Duodenal mucosa (tissue), 2 donors: ENCODE data around the gene MEF2D.

Experiments
- H3K27ac ChIP-seq: one replicate; pipeline ENCODE4 v1.7.0; 2013; ENCODE audit warnings: low read depth, low read length
- H3K27me3 ChIP-seq, 2 donors: one replicate each; pipeline ENCODE4 v1.7.0; 2013; ENCODE audit warnings: low read length in 2 of 2, control low read depth in 1 of 2; ENCODE audit not compliant: insufficient read depth in 2 of 2, control insufficient read depth in 1 of 2
- H3K36me3 ChIP-seq, 2 donors: one replicate each; pipeline ENCODE4 v1.7.0; 2013; ENCODE audit warnings: low read length in 2 of 2, control low read depth in 1 of 2; ENCODE audit not compliant: insufficient read depth in 2 of 2, control insufficient read depth in 1 of 2
- H3K4me1 ChIP-seq, 2 donors: one replicate each; pipeline ENCODE4 v1.7.0; 2013; ENCODE audit warnings: low read length in 2 of 2, control low read depth in 1 of 2; ENCODE audit not compliant: insufficient read depth in 2 of 2, control insufficient read depth in 1 of 2
- H3K4me3 ChIP-seq, 2 donors: one replicate each; pipeline ENCODE4 v1.7.0; 2013; ENCODE audit warnings: low read length in 2 of 2, low read depth in 1 of 2
- H3K9ac ChIP-seq, 2 donors: one replicate each; pipeline ENCODE4 v1.7.0; 2013; ENCODE audit warnings: low read length in 2 of 2, low read depth in 1 of 2
- H3K9me3 ChIP-seq, 2 donors: one replicate each; pipeline ENCODE4 v1.7.0; 2013; ENCODE audit warnings: low read length in 2 of 2, control low read depth in 1 of 2; ENCODE audit not compliant: control insufficient read depth in 1 of 2

MEF2D gene

DNA sequence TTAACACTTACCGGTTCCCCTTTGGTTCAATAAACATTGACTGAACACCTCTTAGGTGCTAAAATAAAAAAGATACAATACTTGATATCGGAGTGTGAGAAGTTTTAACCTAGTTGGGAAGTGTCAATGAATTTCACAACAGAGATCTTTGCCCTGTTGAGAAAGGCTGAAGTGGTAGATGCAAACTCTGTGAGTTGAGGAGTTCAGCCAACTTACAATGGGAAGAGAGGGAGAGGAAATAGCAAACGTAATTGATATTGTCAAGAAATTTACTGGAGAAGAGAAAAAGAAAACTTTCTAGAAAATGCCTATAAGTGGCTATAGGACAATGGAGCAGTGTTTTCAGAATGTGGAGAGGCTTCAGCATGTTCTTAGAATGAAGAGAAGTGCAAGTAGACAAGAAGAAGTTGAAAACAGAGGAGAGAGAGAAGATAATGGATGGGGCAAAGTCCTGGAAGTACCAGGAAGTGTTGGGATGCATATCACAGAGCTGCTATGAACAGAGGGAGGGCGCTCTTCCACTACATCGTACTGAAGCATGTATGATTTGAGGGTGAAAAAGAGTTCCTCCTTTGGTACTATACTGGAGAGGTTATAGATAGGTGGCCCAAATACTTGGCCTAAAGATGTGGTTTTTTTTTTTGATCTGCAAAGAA, 48.9 kb downstream of the MEF2D start:
- H3K9me3 ChIP-seq = no peaks in the 10 kb centered on the region
- peak overlapping the region in 1 of 2 donors; percentile 19 for H3K4me3 ChIP-seq
- H3K27ac ChIP-seq = no peak overlapping the region
- H3K27me3 ChIP-seq = no peaks in the 10 kb centered on the region
- H3K9ac ChIP-seq = no peak overlapping the region
- H3K4me1 ChIP-seq = peaks cover 4 to 9% of the 10 kb centered on the region in 2 donors
- H3K36me3 ChIP-seq = no peaks in the 10 kb centered on the region

GRCh38 chr1:156448134-156448967, 52.2 kb downstream of the MEF2D start:
- H3K9ac ChIP-seq = no peak overlapping the region
- H3K27me3 ChIP-seq = peaks cover 12 to 14% of the 10 kb centered on the region in 2 donors
- peaks cover 0 to 13% of the 10 kb centered on the region in 2 donors for H3K4me1 ChIP-seq
- H3K4me3 ChIP-seq = no peak overlapping the region
- no peak overlapping the region for H3K27ac ChIP-seq
- no peaks in the 10 kb centered on the region for H3K9me3 ChIP-seq
- no peaks in the 10 kb centered on the region for H3K36me3 ChIP-seq

- H3K27me3 ChIP-seq = peaks cover 34 to 35% of the 10 kb centered on the region in 2 donors
Measured at GRCh38 chr1:156445789-156446263, 54.7 kb downstream of the MEF2D start.

GRCh38 chr1:156444407-156445001, 56.1 kb downstream of the MEF2D start:
- peaks cover 0 to 4% of the 10 kb centered on the region in 2 donors for H3K4me1 ChIP-seq
- H3K9ac ChIP-seq = no peak overlapping the region
- peaks cover 47 to 48% of the 10 kb centered on the region in 2 donors for H3K27me3 ChIP-seq
- H3K27ac ChIP-seq = no peak overlapping the region
- no peaks in the 10 kb centered on the region for H3K9me3 ChIP-seq
- no peaks in the 10 kb centered on the region for H3K36me3 ChIP-seq
- no peak overlapping the region for H3K4me3 ChIP-seq

More at GRCh38 chr1:156445789-156446263, 54.7 kb downstream of the MEF2D start:
- peaks cover 0 to 4% of the 10 kb centered on the region in 2 donors for H3K4me1 ChIP-seq
- H3K4me3 ChIP-seq = no peak overlapping the region
- no peaks in the 10 kb centered on the region for H3K9me3 ChIP-seq
- no peaks in the 10 kb centered on the region for H3K36me3 ChIP-seq
- no peak overlapping the region for H3K9ac ChIP-seq
- H3K27ac ChIP-seq = no peak overlapping the region

DNA sequence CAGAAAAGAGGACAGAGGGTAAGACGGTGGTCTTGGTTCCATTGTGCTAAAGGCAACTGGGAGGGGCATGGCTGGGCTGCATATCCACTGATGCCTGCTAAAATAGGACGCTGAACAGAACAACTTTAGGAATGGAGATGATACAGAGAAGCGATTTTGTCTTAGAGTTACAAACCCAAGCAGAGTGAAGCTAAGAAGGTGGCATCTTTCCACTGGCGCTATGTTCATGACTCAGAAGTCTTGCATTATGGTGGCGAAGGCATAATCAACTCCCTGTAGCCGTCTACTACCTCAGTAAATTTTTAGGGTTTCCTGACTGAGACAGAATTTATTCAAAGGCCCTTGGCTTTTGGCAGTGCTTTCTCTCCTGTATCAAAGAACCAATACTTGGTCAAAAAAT, 57.3 kb downstream of the MEF2D start:
- Histone ChIP-seq H3K36me3 (no peaks in the 10 kb centered on the region), H3K27ac (no peak overlapping the region), H3K9ac (no peak overlapping the region), H3K4me3 (no peak overlapping the region), H3K27me3 (peaks cover 59 to 60% of the 10 kb centered on the region in 2 donors), H3K9me3 (no peaks in the 10 kb centered on the region), H3K4me1 (peaks cover 0 to 4% of the 10 kb centered on the region in 2 donors)

- no peak overlapping the region for H3K27ac ChIP-seq
- H3K9ac ChIP-seq = no peak overlapping the region
- H3K27me3 ChIP-seq = peaks cover 82% of the 10 kb centered on the region in 2 donors
- no peaks in the 10 kb centered on the region for H3K9me3 ChIP-seq
- peaks cover 3 to 6% of the 10 kb centered on the region in 2 donors for H3K4me1 ChIP-seq
- no peak overlapping the region for H3K4me3 ChIP-seq
- H3K36me3 ChIP-seq = no peaks in the 10 kb centered on the region
Measured at GRCh38 chr1:156440654-156441437, 59.7 kb downstream of the MEF2D start.

- no peak overlapping the region for H3K4me3 ChIP-seq
- H3K27ac ChIP-seq = no peak overlapping the region
- H3K4me1 ChIP-seq = peaks cover 0 to 6% of the 10 kb centered on the region in 2 donors
- H3K27me3 ChIP-seq = peaks cover 85 to 91% of the 10 kb centered on the region in 2 donors
- no peak overlapping the region for H3K9ac ChIP-seq
- no peaks in the 10 kb centered on the region for H3K9me3 ChIP-seq
- no peaks in the 10 kb centered on the region for H3K36me3 ChIP-seq
Measured at GRCh38 chr1:156439777-156440183, 60.8 kb downstream of the MEF2D start.

DNA sequence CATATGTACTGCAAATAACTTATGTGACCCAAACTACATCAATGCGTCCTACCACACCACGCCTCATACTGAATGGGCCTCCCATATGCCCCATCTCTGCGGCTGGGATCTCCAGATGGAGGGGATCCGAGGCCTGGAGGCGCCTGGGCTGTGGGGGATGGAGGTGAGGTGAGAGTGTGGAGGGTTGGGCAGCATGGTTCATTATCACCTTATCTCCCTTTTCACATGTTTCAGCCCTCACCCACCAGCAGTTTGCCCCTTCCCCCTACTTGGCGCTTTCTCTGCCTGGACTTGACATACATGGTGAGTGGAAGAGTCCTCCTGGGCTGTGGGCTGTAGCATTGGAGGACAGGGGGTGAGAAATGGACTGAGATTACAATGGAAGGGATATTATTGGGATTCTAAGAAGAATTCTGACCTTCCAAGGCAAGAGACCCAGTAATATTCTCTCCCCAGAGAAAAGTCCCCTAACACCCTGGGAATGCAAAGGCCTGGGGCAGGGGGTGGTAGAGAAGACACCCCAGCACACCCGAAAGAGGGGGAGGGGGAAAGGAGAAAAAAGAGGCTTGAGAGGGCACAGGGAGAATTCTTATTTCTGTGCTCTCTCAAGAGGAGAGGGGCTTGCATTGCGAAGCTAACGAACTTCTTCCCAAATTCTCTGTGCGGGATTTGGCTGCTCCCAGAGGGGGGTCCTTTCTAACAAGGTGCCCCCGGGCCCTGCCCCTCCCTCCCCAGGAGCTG, 61.4 kb downstream of the MEF2D start:
- H3K27ac ChIP-seq = no peak overlapping the region
- H3K9me3 ChIP-seq = no peaks in the 10 kb centered on the region
- H3K9ac ChIP-seq = no peak overlapping the region
- H3K4me3 ChIP-seq = no peak overlapping the region
- no peaks in the 10 kb centered on the region for H3K36me3 ChIP-seq
- peaks cover 0 to 6% of the 10 kb centered on the region in 2 donors for H3K4me1 ChIP-seq
- H3K27me3 ChIP-seq = peaks cover 88 to 91% of the 10 kb centered on the region in 2 donors

GRCh38 chr1:156438278-156438987, 62.1 kb downstream of the MEF2D start:
- Histone ChIP-seq H3K27ac (no peak overlapping the region), H3K9me3 (no peaks in the 10 kb centered on the region), H3K36me3 (no peaks in the 10 kb centered on the region), H3K9ac (no peak overlapping the region), H3K4me3 (no peak overlapping the region), H3K4me1 (peaks cover 0 to 6% of the 10 kb centered on the region in 2 donors), H3K27me3 (peaks cover 90 to 93% of the 10 kb centered on the region in 2 donors)
